Nephron (organoid): ENCODE measurements around the gene REPS2.

Source experiments
- H3K27ac Mint-ChIP-seq, 3 experiments: 2 replicates each; pipeline ENCODE4 v1.8.0; 2020; ENCODE audit warnings: mixed read lengths in 3 of 3, mild to moderate bottlenecking in 2 of 3, moderate library complexity in 1 of 3
- H3K27me3 Mint-ChIP-seq: 2 replicates; pipeline ENCODE4 v1.8.0; 2021; ENCODE audit warnings: low read depth, mild to moderate bottlenecking, moderate library complexity, mixed read lengths
- H3K36me3 Mint-ChIP-seq: 2 replicates; pipeline ENCODE4 v1.8.0; 2020; ENCODE audit warnings: low read depth, mixed read lengths
- H3K4me1 Mint-ChIP-seq: 2 replicates; pipeline ENCODE4 v1.8.0; 2020; ENCODE audit warnings: mixed read lengths
- H3K4me3 Mint-ChIP-seq, 3 experiments: 2 replicates each; pipeline ENCODE4 v1.8.0; 2020; ENCODE audit warnings: mild to moderate bottlenecking in 3 of 3, mixed read lengths in 3 of 3, moderate library complexity in 2 of 3
- H3K9me3 Mint-ChIP-seq: 2 replicates; pipeline ENCODE4 v1.8.0; 2020; ENCODE audit warnings: mixed read lengths
- TF ChIP-seq, protein P1 (sequence below), 3 experiments: fragments of 200-600 bp; sonication (generic); IDR thresholded peaks; one replicate each; pipeline ENCODE4 v1.5.0; 2021; ENCODE audit warnings: antibody characterized with exemption in 3 of 3; ENCODE audit not compliant: unreplicated experiment in 3 of 3

The REPS2 gene

DNA sequence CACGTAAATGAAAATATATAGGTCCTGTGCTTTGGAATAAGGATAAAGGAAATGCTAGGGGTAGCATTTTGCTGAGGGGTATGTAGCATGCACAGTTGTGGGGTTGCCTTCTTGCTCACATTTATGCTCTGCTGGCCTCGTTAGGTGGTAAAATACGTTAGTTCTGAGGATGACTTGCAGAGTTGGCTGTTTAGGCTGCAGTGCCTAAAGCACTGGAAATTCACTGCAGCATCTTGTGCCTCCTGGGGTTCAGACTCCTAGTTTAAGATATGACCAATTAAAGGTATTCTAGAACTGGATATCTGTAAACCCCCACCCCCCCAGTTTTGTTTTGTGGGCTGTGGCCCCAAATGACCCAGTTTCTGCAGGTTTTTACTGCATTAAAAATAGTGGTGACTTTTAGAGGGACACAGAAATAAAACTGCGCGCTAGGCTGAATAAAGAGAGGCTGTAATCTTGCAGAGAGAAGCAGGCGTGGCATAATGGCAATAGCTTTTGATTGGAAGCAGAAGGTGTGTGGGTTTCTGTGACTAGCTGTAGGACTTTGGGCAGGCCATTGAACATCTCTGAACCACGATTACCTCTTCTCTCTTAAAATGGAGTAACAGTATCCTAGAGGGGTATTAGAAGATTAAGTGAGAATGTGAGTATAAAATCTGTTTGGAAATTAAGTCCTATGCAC is 79.3 kb downstream of the REPS2 start:
- Mint-ChIP-seq H3K4me3 (peak overlapping the region in 2 of 3 experiments; percentile 34 to 36), H3K27ac (peak overlapping the region; percentile 83 to 95 (median 93)), H3K9me3 (no peaks in the 10 kb centered on the region), H3K27me3 (no peaks in the 10 kb centered on the region), H3K36me3 (no peaks in the 10 kb centered on the region), H3K4me1 (peaks cover 80% of the 10 kb centered on the region)
- TF ChIP-seq, protein P1, sequence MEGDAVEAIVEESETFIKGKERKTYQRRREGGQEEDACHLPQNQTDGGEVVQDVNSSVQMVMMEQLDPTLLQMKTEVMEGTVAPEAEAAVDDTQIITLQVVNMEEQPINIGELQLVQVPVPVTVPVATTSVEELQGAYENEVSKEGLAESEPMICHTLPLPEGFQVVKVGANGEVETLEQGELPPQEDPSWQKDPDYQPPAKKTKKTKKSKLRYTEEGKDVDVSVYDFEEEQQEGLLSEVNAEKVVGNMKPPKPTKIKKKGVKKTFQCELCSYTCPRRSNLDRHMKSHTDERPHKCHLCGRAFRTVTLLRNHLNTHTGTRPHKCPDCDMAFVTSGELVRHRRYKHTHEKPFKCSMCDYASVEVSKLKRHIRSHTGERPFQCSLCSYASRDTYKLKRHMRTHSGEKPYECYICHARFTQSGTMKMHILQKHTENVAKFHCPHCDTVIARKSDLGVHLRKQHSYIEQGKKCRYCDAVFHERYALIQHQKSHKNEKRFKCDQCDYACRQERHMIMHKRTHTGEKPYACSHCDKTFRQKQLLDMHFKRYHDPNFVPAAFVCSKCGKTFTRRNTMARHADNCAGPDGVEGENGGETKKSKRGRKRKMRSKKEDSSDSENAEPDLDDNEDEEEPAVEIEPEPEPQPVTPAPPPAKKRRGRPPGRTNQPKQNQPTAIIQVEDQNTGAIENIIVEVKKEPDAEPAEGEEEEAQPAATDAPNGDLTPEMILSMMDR (IDR thresholded peaks at IDR 0.05; ENCODE audit: unreplicated experiment in 3 of 3), result no peak

DNA sequence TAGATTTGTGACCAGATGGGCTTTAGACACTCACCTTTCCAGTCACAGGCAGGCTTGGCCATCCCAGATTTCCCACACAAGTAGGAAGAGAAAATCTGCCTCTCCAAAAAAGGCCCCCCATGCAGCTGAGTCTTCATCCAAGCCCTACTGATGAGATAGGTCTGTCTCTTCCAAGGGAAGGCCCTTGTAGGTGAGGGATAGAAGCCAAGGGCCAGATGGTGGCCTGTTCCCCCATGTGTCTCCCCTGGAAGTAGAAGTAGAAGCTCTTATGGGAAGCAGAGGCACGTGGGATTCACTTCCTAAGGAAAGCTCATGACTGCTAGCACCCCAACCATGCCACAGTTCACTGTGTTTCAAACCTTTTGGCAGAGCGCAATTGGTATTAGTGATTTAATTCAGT is 81.5 kb downstream of the REPS2 start:
- peaks cover 63% of the 10 kb centered on the region for H3K4me1 Mint-ChIP-seq
- no peaks in the 10 kb centered on the region for H3K27me3 Mint-ChIP-seq
- TF ChIP-seq, protein P1 (IDR thresholded peaks at IDR 0.05; ENCODE audit: unreplicated experiment in 3 of 3), result no peak
- peak overlapping the region in 1 of 3 experiments; percentile 95 for H3K27ac Mint-ChIP-seq
- H3K36me3 Mint-ChIP-seq, result no peaks in the 10 kb centered on the region
- no peaks in the 10 kb centered on the region for H3K9me3 Mint-ChIP-seq
- H3K4me3 Mint-ChIP-seq, result no peak overlapping the region

DNA sequence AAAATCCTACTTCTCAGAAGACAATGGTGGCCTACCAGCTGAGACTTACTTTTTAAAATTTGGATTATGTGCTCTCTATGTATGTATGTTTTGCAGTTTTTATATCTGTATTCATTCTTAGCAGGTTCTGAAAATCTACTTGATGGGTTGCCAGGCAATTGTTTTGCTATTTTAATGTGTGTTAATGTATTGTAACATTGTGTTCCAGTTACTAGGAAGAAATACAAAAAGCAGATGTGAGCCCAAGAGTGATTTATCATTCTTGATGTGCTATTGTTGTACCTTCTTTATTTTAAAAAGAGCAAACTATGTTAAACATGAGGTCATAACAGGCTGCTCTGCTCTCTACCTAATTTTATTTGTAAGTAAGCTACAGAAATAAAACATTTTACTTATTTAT is 81.9 kb downstream of the REPS2 start:
- peaks cover 64% of the 10 kb centered on the region for H3K4me1 Mint-ChIP-seq
- TF ChIP-seq, protein P1 (IDR thresholded peaks at IDR 0.05; ENCODE audit: unreplicated experiment in 3 of 3), result no peak
- no peak overlapping the region for H3K4me3 Mint-ChIP-seq
- no peaks in the 10 kb centered on the region for H3K27me3 Mint-ChIP-seq
- H3K27ac Mint-ChIP-seq, result peak overlapping the region in 1 of 3 experiments; percentile 95
- H3K36me3 Mint-ChIP-seq, result no peaks in the 10 kb centered on the region
- H3K9me3 Mint-ChIP-seq, result no peaks in the 10 kb centered on the region

DNA sequence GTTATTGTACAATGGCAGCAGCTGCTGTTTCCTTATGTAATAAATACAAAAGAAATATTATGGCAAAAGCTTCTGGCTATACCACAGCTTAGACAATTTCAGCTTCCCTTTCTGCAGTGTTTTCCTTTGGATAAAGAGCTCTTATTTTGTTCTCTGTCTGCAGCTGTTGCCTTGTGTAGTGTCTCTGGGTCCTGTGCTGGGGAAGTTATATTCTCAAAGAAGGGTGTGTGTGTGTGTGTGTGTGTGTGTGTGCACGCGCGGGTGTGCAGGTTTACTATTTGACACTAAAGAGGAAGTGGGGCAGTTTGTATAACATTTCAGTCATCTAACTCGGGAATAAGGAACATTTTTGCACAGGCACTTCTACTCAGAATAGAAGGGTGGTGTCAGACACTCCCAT is 83.6 kb downstream of the REPS2 start:
- Mint-ChIP-seq H3K9me3 (no peaks in the 10 kb centered on the region), H3K4me3 (peak overlapping the region in 1 of 3 experiments; percentile 11), H3K27ac (peak overlapping the region; percentile 59 to 83 (median 77)), H3K27me3 (no peaks in the 10 kb centered on the region), H3K4me1 (peaks cover 60% of the 10 kb centered on the region), H3K36me3 (no peaks in the 10 kb centered on the region)
- TF ChIP-seq, protein P1 (IDR thresholded peaks at IDR 0.05; ENCODE audit: unreplicated experiment in 3 of 3), result no peak

DNA sequence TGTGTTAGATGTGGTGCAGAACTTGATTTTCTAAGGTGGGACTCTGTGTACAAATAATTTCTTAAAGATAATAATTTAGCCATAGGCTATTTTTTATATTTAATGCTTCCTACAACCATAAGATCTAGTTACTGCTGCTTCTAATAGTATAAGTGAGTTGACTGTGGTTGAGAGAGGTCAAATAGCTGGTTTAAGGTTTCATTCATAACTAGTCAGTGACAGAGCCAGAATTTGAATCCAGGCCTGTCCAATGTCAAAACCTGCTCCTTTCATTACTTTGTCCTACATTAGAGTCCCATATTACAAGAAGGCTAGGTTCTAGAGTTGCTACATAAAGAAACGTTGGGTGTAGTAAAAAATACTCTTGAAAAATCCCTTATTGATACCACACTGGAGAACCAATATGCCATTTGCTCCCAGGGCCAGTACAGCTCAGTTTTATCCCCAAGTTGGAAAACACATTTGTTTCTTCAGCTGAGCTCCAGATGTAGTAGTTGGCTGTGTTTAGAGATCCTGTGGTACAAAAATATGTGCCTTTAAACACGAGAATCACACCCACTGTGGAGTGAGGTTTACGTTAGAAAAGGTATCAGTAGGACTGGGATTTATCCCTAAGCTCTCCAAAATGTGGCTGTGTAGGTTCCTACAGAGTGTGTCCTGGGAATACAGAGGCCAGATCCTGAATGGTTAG is 84.3 kb downstream of the REPS2 start:
- TF ChIP-seq, protein P1 (IDR thresholded peaks at IDR 0.05; ENCODE audit: unreplicated experiment in 3 of 3), result no peak
- Mint-ChIP-seq H3K4me3 (no peak overlapping the region), H3K36me3 (no peaks in the 10 kb centered on the region), H3K27ac (peak overlapping the region; percentile 59 to 83 (median 77)), H3K4me1 (peaks cover 54% of the 10 kb centered on the region), H3K9me3 (no peaks in the 10 kb centered on the region), H3K27me3 (no peaks in the 10 kb centered on the region)
